ENCODE results near the gene SGSM2.

Gene SGSM2

GRCh38 chr17:2366747-2367494 lies 29.6 kb downstream of the SGSM2 start:
- peak; percentile 58 for DNase-seq
- Histone ChIP-seq H3K79me2 (ENCODE audit: control insufficient read depth, insufficient read depth, low read length) (no peaks in the 10 kb centered on the region), H3K4me2 (ENCODE audit: low read length) (no peak overlapping the region), H3K36me3 (ENCODE audit: control insufficient read depth, insufficient read depth, low read length) (no peaks in the 10 kb centered on the region), H4K5ac (ENCODE audit: low read length) (no peak overlapping the region), H2BK120ac (ENCODE audit: low read depth, low read length) (no peak overlapping the region), H3K79me1 (ENCODE audit: low read length) (no peaks in the 10 kb centered on the region), H2AK5ac (ENCODE audit: low read length) (no peak overlapping the region), H3K4me1 (ENCODE audit: control insufficient read depth, low read depth, low read length) (no peaks in the 10 kb centered on the region), H3K9ac (ENCODE audit: low read length) (no peak overlapping the region), H3K27me3 (ENCODE audit: insufficient read depth, low read length, poor library complexity) (no peaks in the 10 kb centered on the region), H3K27ac (ENCODE audit: low read depth, low read length) (no peak overlapping the region), H4K8ac (ENCODE audit: low read depth, low read length) (no peak overlapping the region), H3K56ac (ENCODE audit: low read length) (no peak overlapping the region), H3K4me3 (ENCODE audit: low read length) (no peak overlapping the region), H3K23ac (ENCODE audit: low read length) (no peak overlapping the region), H3K4ac (ENCODE audit: low read depth, low read length) (no peak overlapping the region), H3K18ac (ENCODE audit: low read length) (no peak overlapping the region), H2BK15ac (replicated peaks; ENCODE audit: low read depth) (no peak overlapping the region), H2BK5ac (ENCODE audit: low read length) (no peak overlapping the region)
- no CpG with 5 or more reads among the region's 26 CpGs for WGBS (ENCODE audit: extremely low coverage, insufficient coverage, low lambda C conversion rate)

- H3K56ac ChIP-seq (ENCODE audit: low read length), result no peak overlapping the region
- no peak for DNase-seq
- H4K8ac ChIP-seq (ENCODE audit: low read depth, low read length), result no peak overlapping the region
- H3K27ac ChIP-seq (ENCODE audit: low read depth, low read length), result no peak overlapping the region
- H3K27me3 ChIP-seq (ENCODE audit: insufficient read depth, low read length, poor library complexity), result no peaks in the 10 kb centered on the region
- H4K5ac ChIP-seq (ENCODE audit: low read length), result no peak overlapping the region
- no peaks in the 10 kb centered on the region for H3K36me3 ChIP-seq (ENCODE audit: control insufficient read depth, insufficient read depth, low read length)
- H2BK5ac ChIP-seq (ENCODE audit: low read length), result no peak overlapping the region
- H3K4me3 ChIP-seq (ENCODE audit: low read length), result no peak overlapping the region
- no peaks in the 10 kb centered on the region for H3K4me1 ChIP-seq (ENCODE audit: control insufficient read depth, low read depth, low read length)
- H2AK5ac ChIP-seq (ENCODE audit: low read length), result no peak overlapping the region
- H2BK120ac ChIP-seq (ENCODE audit: low read depth, low read length), result no peak overlapping the region
- no peaks in the 10 kb centered on the region for H3K79me1 ChIP-seq (ENCODE audit: low read length)
- no peak overlapping the region for H3K9ac ChIP-seq (ENCODE audit: low read length)
- no peak overlapping the region for H2BK15ac ChIP-seq (replicated peaks; ENCODE audit: low read depth)
- no peaks in the 10 kb centered on the region for H3K79me2 ChIP-seq (ENCODE audit: control insufficient read depth, insufficient read depth, low read length)
- H3K18ac ChIP-seq (ENCODE audit: low read length), result no peak overlapping the region
- H3K4me2 ChIP-seq (ENCODE audit: low read length), result no peak overlapping the region
- WGBS (ENCODE audit: extremely low coverage, insufficient coverage, low lambda C conversion rate), result no CpG with 5 or more reads among the region's 8 CpGs
- H3K23ac ChIP-seq (ENCODE audit: low read length), result no peak overlapping the region
- no peak overlapping the region for H3K4ac ChIP-seq (ENCODE audit: low read depth, low read length)
Observed at GRCh38 chr17:2368359-2368758, 31.1 kb downstream of the SGSM2 start.

- no peaks in the 10 kb centered on the region for H3K79me2 ChIP-seq (ENCODE audit: control insufficient read depth, insufficient read depth, low read length)
- no peaks in the 10 kb centered on the region for H3K27me3 ChIP-seq (ENCODE audit: insufficient read depth, low read length, poor library complexity)
- no peaks in the 10 kb centered on the region for H3K36me3 ChIP-seq (ENCODE audit: control insufficient read depth, insufficient read depth, low read length)
- no peak overlapping the region for H4K5ac ChIP-seq (ENCODE audit: low read length)
- H3K79me1 ChIP-seq (ENCODE audit: low read length), result no peaks in the 10 kb centered on the region
- no peak overlapping the region for H2BK5ac ChIP-seq (ENCODE audit: low read length)
- no peak overlapping the region for H3K23ac ChIP-seq (ENCODE audit: low read length)
- H2AK5ac ChIP-seq (ENCODE audit: low read length), result no peak overlapping the region
- H3K27ac ChIP-seq (ENCODE audit: low read depth, low read length), result no peak overlapping the region
- no peak overlapping the region for H3K4me2 ChIP-seq (ENCODE audit: low read length)
- H4K8ac ChIP-seq (ENCODE audit: low read depth, low read length), result no peak overlapping the region
- no peak overlapping the region for H3K4ac ChIP-seq (ENCODE audit: low read depth, low read length)
- no peak overlapping the region for H3K56ac ChIP-seq (ENCODE audit: low read length)
- no peak overlapping the region for H2BK15ac ChIP-seq (replicated peaks; ENCODE audit: low read depth)
- no CpG with 5 or more reads among the region's 5 CpGs for WGBS (ENCODE audit: extremely low coverage, insufficient coverage, low lambda C conversion rate)
- no peak overlapping the region for H2BK120ac ChIP-seq (ENCODE audit: low read depth, low read length)
- DNase-seq, result no peak
- no peak overlapping the region for H3K9ac ChIP-seq (ENCODE audit: low read length)
- H3K4me1 ChIP-seq (ENCODE audit: control insufficient read depth, low read depth, low read length), result no peaks in the 10 kb centered on the region
- H3K4me3 ChIP-seq (ENCODE audit: low read length), result no peak overlapping the region
- H3K18ac ChIP-seq (ENCODE audit: low read length), result no peak overlapping the region
Observed at GRCh38 chr17:2369039-2369438, 31.7 kb downstream of the SGSM2 start.

GRCh38 chr17:2369551-2370210 lies 32.4 kb downstream of the SGSM2 start:
- no peak overlapping the region for H3K4me3 ChIP-seq (ENCODE audit: low read length)
- H3K79me2 ChIP-seq (ENCODE audit: control insufficient read depth, insufficient read depth, low read length), result no peaks in the 10 kb centered on the region
- no peak overlapping the region for H2AK5ac ChIP-seq (ENCODE audit: low read length)
- no peak overlapping the region for H3K27ac ChIP-seq (ENCODE audit: low read depth, low read length)
- peak; percentile 66 for DNase-seq
- H3K79me1 ChIP-seq (ENCODE audit: low read length), result no peaks in the 10 kb centered on the region
- no peak overlapping the region for H3K23ac ChIP-seq (ENCODE audit: low read length)
- no peak overlapping the region for H2BK15ac ChIP-seq (replicated peaks; ENCODE audit: low read depth)
- no CpG with 5 or more reads among the region's 20 CpGs for WGBS (ENCODE audit: extremely low coverage, insufficient coverage, low lambda C conversion rate)
- H3K36me3 ChIP-seq (ENCODE audit: control insufficient read depth, insufficient read depth, low read length), result no peaks in the 10 kb centered on the region
- no peaks in the 10 kb centered on the region for H3K27me3 ChIP-seq (ENCODE audit: insufficient read depth, low read length, poor library complexity)
- no peak overlapping the region for H2BK5ac ChIP-seq (ENCODE audit: low read length)
- H3K4me2 ChIP-seq (ENCODE audit: low read length), result no peak overlapping the region
- no peak overlapping the region for H3K18ac ChIP-seq (ENCODE audit: low read length)
- no peaks in the 10 kb centered on the region for H3K4me1 ChIP-seq (ENCODE audit: control insufficient read depth, low read depth, low read length)
- no peak overlapping the region for H3K4ac ChIP-seq (ENCODE audit: low read depth, low read length)
- H2BK120ac ChIP-seq (ENCODE audit: low read depth, low read length), result no peak overlapping the region
- H3K56ac ChIP-seq (ENCODE audit: low read length), result peak overlapping the region; percentile 59
- no peak overlapping the region for H4K5ac ChIP-seq (ENCODE audit: low read length)
- H3K9ac ChIP-seq (ENCODE audit: low read length), result no peak overlapping the region
- H4K8ac ChIP-seq (ENCODE audit: low read depth, low read length), result no peak overlapping the region

GRCh38 chr17:2370211-2370589 lies 32.9 kb downstream of the SGSM2 start:
- Histone ChIP-seq H4K8ac (ENCODE audit: low read depth, low read length) (no peak overlapping the region), H3K4me1 (ENCODE audit: control insufficient read depth, low read depth, low read length) (no peaks in the 10 kb centered on the region), H3K56ac (ENCODE audit: low read length) (peak overlapping the region; percentile 62), H3K27ac (ENCODE audit: low read depth, low read length) (no peak overlapping the region), H2BK15ac (replicated peaks; ENCODE audit: low read depth) (no peak overlapping the region), H3K79me1 (ENCODE audit: low read length) (no peaks in the 10 kb centered on the region), H2BK120ac (ENCODE audit: low read depth, low read length) (no peak overlapping the region), H3K4ac (ENCODE audit: low read depth, low read length) (no peak overlapping the region), H3K79me2 (ENCODE audit: control insufficient read depth, insufficient read depth, low read length) (no peaks in the 10 kb centered on the region), H3K9ac (ENCODE audit: low read length) (no peak overlapping the region), H3K4me2 (ENCODE audit: low read length) (no peak overlapping the region), H3K4me3 (ENCODE audit: low read length) (no peak overlapping the region), H4K5ac (ENCODE audit: low read length) (no peak overlapping the region), H2AK5ac (ENCODE audit: low read length) (no peak overlapping the region), H3K18ac (ENCODE audit: low read length) (no peak overlapping the region), H3K36me3 (ENCODE audit: control insufficient read depth, insufficient read depth, low read length) (no peaks in the 10 kb centered on the region), H3K27me3 (ENCODE audit: insufficient read depth, low read length, poor library complexity) (no peaks in the 10 kb centered on the region), H3K23ac (ENCODE audit: low read length) (peak overlapping the region; percentile 37), H2BK5ac (ENCODE audit: low read length) (no peak overlapping the region)
- no peak for DNase-seq
- no CpG with 5 or more reads among the region's 11 CpGs for WGBS (ENCODE audit: extremely low coverage, insufficient coverage, low lambda C conversion rate)
